PC-9 (cell line): ENCODE measurements around the gene CDH22. TPM values are rescaled to one million over a fixed set of nuclear protein-coding genes. Genes with fewer than 3 reads are reported as not detected.

ENCODE experiments used
- BruUV-seq: library from RNA; stranded (reverse); fragments of 400-500 nt; replicated peaks from 2 replicates; lab custom pipeline; 2021; lab: Mats Ljungman, UMichigan
- CTCF ChIA-PET: fragments of 300-600 bp; sonication (Branson Sonifier 250); formaldehyde crosslinking; loops from one replicate; lab custom pipeline; 2022; ENCODE audit warnings: antibody characterized with exemption; lab: Charles Lee
- POLR2A ChIA-PET: fragments of 300-600 bp; sonication (Branson Sonifier 250); formaldehyde crosslinking; loops from one replicate; lab custom pipeline; 2022; ENCODE audit warnings: antibody characterized with exemption; ENCODE audit not compliant: unreplicated experiment; lab: Charles Lee
- DNase-seq, 2 experiments: peaks; one replicate each; pipeline versions ENCODE4 v3.0.0 to v3.0.0-alpha.2; 2015 to 2022; ENCODE audit warnings: mixed read lengths in 1 of 2
- H2AFZ ChIP-seq: fragments of 200-600 bp; sonication (generic); 2 replicates; pipeline ENCODE4 v1.8.1; 2017; ENCODE audit warnings: antibody characterized with exemption
- H3F3A ChIP-seq: fragments of 200-600 bp; sonication (generic); 2 replicates; pipeline ENCODE4 v1.8.1; 2017; ENCODE audit warnings: antibody characterized with exemption, mild to moderate bottlenecking, low read depth; ENCODE audit not compliant: insufficient read depth
- H3K27ac ChIP-seq: fragments of 200-600 bp; sonication (generic); 2 replicates; pipeline ENCODE4 v1.6.1; 2016; ENCODE audit warnings: mixed run types
- H3K27me3 ChIP-seq: fragments of 200-600 bp; sonication (generic); 2 replicates; pipeline ENCODE4 v1.6.1; 2016; ENCODE audit warnings: low read depth, mixed run types; ENCODE audit not compliant: insufficient read depth
- H3K36me3 ChIP-seq: fragments of 200-600 bp; sonication (generic); 2 replicates; pipeline ENCODE4 v1.6.1; 2016; ENCODE audit warnings: low read depth, mixed run types
- H3K4me1 ChIP-seq: fragments of 200-600 bp; sonication (generic); replicated peaks from 2 replicates; pipeline ENCODE4 v1.6.1; 2016; ENCODE audit warnings: mixed run types; ENCODE audit not compliant: insufficient read depth
- H3K4me2 ChIP-seq: fragments of 200-600 bp; sonication (generic); 2 replicates; pipeline ENCODE4 v1.6.1; 2017; ENCODE audit warnings: mixed run types
- H3K4me3 ChIP-seq: fragments of 200-600 bp; sonication (generic); 2 replicates; pipeline ENCODE4 v1.6.1; 2016; ENCODE audit warnings: mixed run types
- H3K79me2 ChIP-seq: fragments of 200-600 bp; sonication (generic); 2 replicates; pipeline ENCODE4 v1.6.1; 2017; ENCODE audit warnings: low read depth, mixed run types
- H3K9me2 ChIP-seq: fragments of 200-600 bp; sonication (generic); 2 replicates; pipeline ENCODE4 v1.8.1; 2017; ENCODE audit warnings: mild to moderate bottlenecking; ENCODE audit not compliant: insufficient read depth
- H3K9me3 ChIP-seq: fragments of 200-600 bp; sonication (generic); 2 replicates; pipeline ENCODE4 v1.8.1; 2016; ENCODE audit warnings: low read depth; ENCODE audit not compliant: insufficient read depth
- H4K20me1 ChIP-seq: fragments of 200-600 bp; sonication (generic); 2 replicates; pipeline ENCODE4 v1.8.1; 2017; ENCODE audit not compliant: insufficient read depth
- CTCF ChIP-seq: fragments of 200-600 bp; sonication (generic); conservative IDR thresholded peaks from 2 replicates; pipeline ENCODE4 v1.6.1; 2017; ENCODE audit warnings: mixed run types, antibody characterized with exemption, mild to moderate bottlenecking, moderate library complexity
- EZH2 ChIP-seq: fragments of 200-600 bp; sonication (generic); IDR thresholded peaks from 2 replicates; pipeline ENCODE4 v1.8.0; 2017; ENCODE audit warnings: antibody characterized with exemption, low read depth
- intact Hi-C: fragments of 100-400 bp; cut with micrococcal nuclease; formaldehyde crosslinking; loops from one replicate; pipeline ENCODE4 v1.10.0; 2022; ENCODE audit not compliant: unreplicated experiment
- total RNA-seq: library from RNA; stranded (reverse); gene quantifications from 2 replicates; pipeline ENCODE4 v1.2.3, GENCODE V29; 2021

CDH22 gene
- total RNA-seq, 1 experiment from 2014 or later = not detected

- no peaks in the 10 kb centered on the region for H3K9me3 ChIP-seq
- POLR2A ChIA-PET = no interaction called here
- CTCF ChIA-PET = interaction anchor here (0.7 to 0.8 kb wide), 2 partner anchors 26 to 41 kb away, joined by 3 to 9 read pairs; no protein-coding TSS in a partner anchor
- H3K36me3 ChIP-seq = no peaks in the 10 kb centered on the region
- TF ChIP-seq CTCF = no peak
- TF ChIP-seq EZH2 = no peak
- H2AFZ ChIP-seq = no peak overlapping the region
- H3K27me3 ChIP-seq = peaks cover 96% of the 10 kb centered on the region
- intact Hi-C loops = no loop called here
- DNase-seq = no peak
- BruUV-seq = no TSS peak
- no peaks in the 10 kb centered on the region for H4K20me1 ChIP-seq
- no peaks in the 10 kb centered on the region for H3F3A ChIP-seq
- H3K4me3 ChIP-seq = no peak overlapping the region
- H3K4me2 ChIP-seq = no peak overlapping the region
- H3K9me2 ChIP-seq = no peaks in the 10 kb centered on the region
- no peak overlapping the region for H3K27ac ChIP-seq
- no peaks in the 10 kb centered on the region for H3K79me2 ChIP-seq
- no peaks in the 10 kb centered on the region for H3K4me1 ChIP-seq
Observed at GRCh38 chr20:46172961-46173536, 135.2 kb downstream of the CDH22 start.

GRCh38 chr20:46172455-46172854 is 135.8 kb downstream of the CDH22 start:
- Histone ChIP-seq H3K79me2 (no peaks in the 10 kb centered on the region), H3K27me3 (peaks cover 94% of the 10 kb centered on the region), H4K20me1 (no peaks in the 10 kb centered on the region), H3K4me3 (no peak overlapping the region), H3K36me3 (no peaks in the 10 kb centered on the region), H2AFZ (no peak overlapping the region), H3K4me2 (no peak overlapping the region), H3F3A (no peaks in the 10 kb centered on the region), H3K9me2 (no peaks in the 10 kb centered on the region), H3K27ac (no peak overlapping the region), H3K9me3 (no peaks in the 10 kb centered on the region), H3K4me1 (no peaks in the 10 kb centered on the region)
- ChIA-PET POLR2A (interaction anchor here (0.6 kb wide), 1 partner anchor 14 kb away, joined by 3 read pairs; no protein-coding TSS in a partner anchor), CTCF (interaction anchor here (0.8 kb wide), 1 partner anchor 40 kb away, joined by 3 read pairs; no protein-coding TSS in a partner anchor)
- TF ChIP-seq CTCF (no peak), EZH2 (no peak)
- no TSS peak for BruUV-seq
- no peak for DNase-seq
- intact Hi-C loops = no loop called here

GRCh38 chr20:46171909-46172308 is 136.4 kb downstream of the CDH22 start:
- no peak overlapping the region for H2AFZ ChIP-seq
- H3K4me1 ChIP-seq = no peaks in the 10 kb centered on the region
- no TSS peak for BruUV-seq
- H3K36me3 ChIP-seq = no peaks in the 10 kb centered on the region
- DNase-seq = no peak
- H3K27ac ChIP-seq = no peak overlapping the region
- H3K9me3 ChIP-seq = no peaks in the 10 kb centered on the region
- POLR2A ChIA-PET = interaction anchor here (0.6 kb wide), 1 partner anchor 13 kb away, joined by 3 read pairs; no protein-coding TSS in a partner anchor
- no peaks in the 10 kb centered on the region for H3F3A ChIP-seq
- H3K27me3 ChIP-seq = peaks cover 94% of the 10 kb centered on the region
- no peaks in the 10 kb centered on the region for H4K20me1 ChIP-seq
- no peak overlapping the region for H3K4me2 ChIP-seq
- TF ChIP-seq CTCF (no peak), EZH2 (no peak)
- no peaks in the 10 kb centered on the region for H3K9me2 ChIP-seq
- intact Hi-C loops = no loop called here
- H3K79me2 ChIP-seq = no peaks in the 10 kb centered on the region
- H3K4me3 ChIP-seq = no peak overlapping the region
- CTCF ChIA-PET = no interaction called here
